ENCODE measurements around the gene ROCK2. TPM values are rescaled to one million over a fixed set of nuclear protein-coding genes. Genes with fewer than 3 reads are reported as not detected.
A peak's percentile ranks its signal among the peaks of the same experiment; 100 is the strongest.

Gene ROCK2
- total and polyA plus RNA-seq, 4 experiments from 2014 or later = 4.0 to 26.7 (median 21.6) TPM

DNA sequence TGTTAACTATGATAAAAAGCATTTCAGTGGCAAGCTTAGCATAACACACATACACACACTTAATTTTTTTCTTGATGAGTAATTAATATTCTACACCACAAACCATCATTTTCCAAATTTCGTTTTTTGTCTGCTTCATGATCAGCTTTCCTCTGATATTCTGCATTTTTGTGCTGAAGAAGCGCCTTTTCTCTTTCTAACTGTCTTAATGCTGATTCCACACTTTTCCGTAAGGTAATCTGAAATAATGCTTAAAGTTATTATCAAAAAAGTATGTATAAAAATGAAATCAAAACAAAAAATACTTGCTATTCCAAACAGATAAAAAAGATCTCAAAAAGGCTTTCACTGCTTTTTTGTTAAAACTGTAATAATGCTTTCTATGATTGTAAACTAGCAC is 129.0 kb downstream of the ROCK2 start:
- Mint-ChIP-seq H3K4me3 (no peak overlapping the region), H3K27me3 (no peaks in the 10 kb centered on the region), H3K27ac (no peak overlapping the region), H3K36me3 (peaks cover 55 to 60% of the 10 kb centered on the region in 2 donors), H3K9me3 (no peaks in the 10 kb centered on the region), H3K4me1 (no peaks in the 10 kb centered on the region)
- H3K27me3 ChIP-seq (ENCODE audit: insufficient read depth, low read length) = no peaks in the 10 kb centered on the region
- peaks cover 17% of the 10 kb centered on the region for H3K36me3 ChIP-seq (ENCODE audit: insufficient read depth, low read length)
- ChIA-PET POLR2A (ENCODE audit: partially characterized antibody) (no interaction called here), CTCF (ENCODE audit: partially characterized antibody) (interaction anchor here (1.4 kb wide), 1 partner anchor 10 kb away, joined by 4 read pairs; no protein-coding TSS in a partner anchor)
- H3K4me3 ChIP-seq (ENCODE audit: low read length in 2 of 2) = no peak overlapping the region
- no peak overlapping the region for H3K27ac ChIP-seq (ENCODE audit: low read depth, low read length)
- H3K9me3 ChIP-seq (ENCODE audit: control insufficient read depth in 1 of 2, low read length in 2 of 2) = no peaks in the 10 kb centered on the region
- intact Hi-C loops (cut with micrococcal nuclease) = no loop called here
- no peak for DNase-seq
- no peaks in the 10 kb centered on the region for H3K4me1 ChIP-seq (ENCODE audit: insufficient read depth, low read length)

DNA sequence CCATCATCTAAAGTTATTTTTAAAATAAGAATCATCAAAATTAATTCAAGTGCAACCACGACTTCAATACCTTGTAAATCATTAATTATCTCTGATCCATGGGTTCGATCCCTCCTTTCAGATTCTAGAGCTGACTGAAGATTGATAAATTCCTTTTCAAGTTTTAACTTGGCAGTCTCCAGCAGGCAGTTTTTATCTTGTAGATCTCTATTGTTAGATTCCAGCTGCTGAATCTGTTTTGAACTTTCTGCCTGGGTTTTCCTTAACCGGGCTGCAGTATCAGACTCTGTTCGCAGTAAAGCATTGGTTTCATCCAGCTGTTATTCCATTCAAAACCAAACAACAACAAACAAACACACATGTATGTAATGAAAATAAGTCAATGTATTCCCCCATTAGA is 129.7 kb downstream of the ROCK2 start:
- Mint-ChIP-seq H3K4me3 (no peak overlapping the region), H3K9me3 (no peaks in the 10 kb centered on the region), H3K27ac (no peak overlapping the region), H3K4me1 (no peaks in the 10 kb centered on the region), H3K36me3 (peaks cover 54 to 61% of the 10 kb centered on the region in 2 donors), H3K27me3 (no peaks in the 10 kb centered on the region)
- no peaks in the 10 kb centered on the region for H3K4me1 ChIP-seq (ENCODE audit: insufficient read depth, low read length)
- DNase-seq = no peak
- no peaks in the 10 kb centered on the region for H3K9me3 ChIP-seq (ENCODE audit: control insufficient read depth in 1 of 2, low read length in 2 of 2)
- H3K27me3 ChIP-seq (ENCODE audit: insufficient read depth, low read length) = no peaks in the 10 kb centered on the region
- H3K36me3 ChIP-seq (ENCODE audit: insufficient read depth, low read length) = peaks cover 17% of the 10 kb centered on the region
- no peak overlapping the region for H3K27ac ChIP-seq (ENCODE audit: low read depth, low read length)
- CTCF ChIA-PET (ENCODE audit: partially characterized antibody) = no interaction called here
- POLR2A ChIA-PET (ENCODE audit: partially characterized antibody) = no interaction called here
- intact Hi-C loops (cut with micrococcal nuclease) = no loop called here
- H3K4me3 ChIP-seq (ENCODE audit: low read length in 2 of 2) = no peak overlapping the region

DNA sequence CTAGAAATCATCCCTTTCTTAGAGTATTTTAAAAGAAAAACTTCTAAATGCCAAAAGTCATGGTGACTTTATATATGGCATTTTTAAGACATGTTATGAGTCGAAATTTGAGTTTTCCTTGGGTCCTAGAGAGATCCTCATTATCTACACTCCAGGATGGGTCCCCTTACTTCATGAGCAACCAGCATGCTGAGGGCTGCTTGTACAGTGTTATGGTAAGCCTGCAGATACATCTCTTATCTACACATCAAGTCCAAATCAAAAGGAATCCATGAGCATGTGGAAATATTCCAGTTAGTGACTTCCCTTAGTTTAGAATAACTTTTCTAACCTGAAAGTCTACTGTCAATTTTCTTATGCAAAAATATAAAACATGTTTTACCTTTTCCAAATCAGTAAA is 130.5 kb downstream of the ROCK2 start:
- Histone ChIP-seq H3K9me3 (ENCODE audit: control insufficient read depth in 1 of 2, low read length in 2 of 2) (no peaks in the 10 kb centered on the region), H3K27ac (ENCODE audit: low read depth, low read length) (no peak overlapping the region), H3K4me3 (ENCODE audit: low read length in 2 of 2) (no peak overlapping the region), H3K36me3 (ENCODE audit: insufficient read depth, low read length) (peaks cover 17% of the 10 kb centered on the region), H3K4me1 (ENCODE audit: insufficient read depth, low read length) (no peaks in the 10 kb centered on the region), H3K27me3 (ENCODE audit: insufficient read depth, low read length) (no peaks in the 10 kb centered on the region)
- Mint-ChIP-seq H3K36me3 (peaks cover 51 to 59% of the 10 kb centered on the region in 2 donors), H3K4me3 (no peak overlapping the region), H3K9me3 (no peaks in the 10 kb centered on the region), H3K27me3 (no peaks in the 10 kb centered on the region), H3K4me1 (no peaks in the 10 kb centered on the region), H3K27ac (no peak overlapping the region)
- intact Hi-C loops (cut with micrococcal nuclease) = no loop called here
- ChIA-PET POLR2A (ENCODE audit: partially characterized antibody) (no interaction called here), CTCF (ENCODE audit: partially characterized antibody) (no interaction called here)
- no peak for DNase-seq

DNA sequence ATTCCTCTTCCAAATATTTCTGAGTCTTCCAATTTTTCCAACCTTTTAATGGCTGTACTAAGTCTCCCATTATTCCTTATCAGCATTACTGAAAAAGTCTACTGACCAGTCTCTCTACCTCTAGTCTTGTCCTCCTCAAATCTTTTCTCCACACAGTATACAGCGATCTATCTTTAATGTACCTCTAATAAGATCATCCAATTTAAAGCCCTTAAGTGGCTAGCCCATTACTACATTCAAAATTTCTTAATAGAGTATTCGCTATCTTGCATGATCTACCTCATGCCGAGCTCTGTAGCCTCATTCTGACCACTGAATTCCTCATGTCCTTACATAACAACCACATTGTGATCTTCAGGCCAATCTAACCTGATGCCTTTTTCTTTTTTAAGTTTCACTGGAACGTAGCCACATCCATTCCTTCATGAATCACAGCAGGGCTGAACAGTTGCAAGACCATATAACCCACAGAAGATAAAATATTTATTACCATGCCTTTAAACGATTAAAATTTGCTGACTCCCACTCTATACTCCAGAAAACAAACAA is 131.3 kb downstream of the ROCK2 start:
- Histone ChIP-seq H3K9me3 (ENCODE audit: control insufficient read depth in 1 of 2, low read length in 2 of 2) (no peaks in the 10 kb centered on the region), H3K27ac (ENCODE audit: low read depth, low read length) (no peak overlapping the region), H3K4me3 (ENCODE audit: low read length in 2 of 2) (no peak overlapping the region), H3K4me1 (ENCODE audit: insufficient read depth, low read length) (no peaks in the 10 kb centered on the region), H3K36me3 (ENCODE audit: insufficient read depth, low read length) (peaks cover 17% of the 10 kb centered on the region), H3K27me3 (ENCODE audit: insufficient read depth, low read length) (no peaks in the 10 kb centered on the region)
- ChIA-PET CTCF (ENCODE audit: partially characterized antibody) (interaction anchor here (1.4 kb wide), 1 partner anchor 8 kb away, joined by 3 read pairs; no protein-coding TSS in a partner anchor), POLR2A (ENCODE audit: partially characterized antibody) (no interaction called here)
- DNase-seq = no peak
- Mint-ChIP-seq H3K9me3 (no peaks in the 10 kb centered on the region), H3K4me1 (no peaks in the 10 kb centered on the region), H3K27me3 (no peaks in the 10 kb centered on the region), H3K36me3 (peaks cover 48 to 58% of the 10 kb centered on the region in 2 donors), H3K4me3 (no peak overlapping the region), H3K27ac (no peak overlapping the region)
- intact Hi-C loops (cut with micrococcal nuclease) = no loop called here

DNA sequence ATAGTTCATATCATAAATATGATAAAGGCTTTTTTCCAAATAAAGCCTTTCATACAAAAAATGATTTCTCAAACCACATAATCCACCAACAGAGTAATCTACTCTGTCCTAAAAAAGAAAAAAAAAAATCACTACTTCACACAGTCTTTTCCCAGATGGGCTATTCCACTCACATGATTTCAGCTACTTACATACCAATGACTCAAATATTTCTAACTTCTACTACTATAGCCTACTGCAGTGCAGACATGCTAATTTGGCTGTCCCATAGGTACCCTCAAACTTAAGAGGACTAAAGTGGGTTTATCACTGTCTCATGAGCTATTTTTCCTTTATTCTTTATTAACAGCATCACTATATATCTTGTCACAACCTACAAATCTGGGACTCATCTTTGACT is 131.8 kb downstream of the ROCK2 start:
- Histone ChIP-seq H3K36me3 (ENCODE audit: insufficient read depth, low read length) (peaks cover 17% of the 10 kb centered on the region), H3K4me3 (ENCODE audit: low read length in 2 of 2) (no peak overlapping the region), H3K9me3 (ENCODE audit: control insufficient read depth in 1 of 2, low read length in 2 of 2) (no peaks in the 10 kb centered on the region), H3K27me3 (ENCODE audit: insufficient read depth, low read length) (no peaks in the 10 kb centered on the region), H3K27ac (ENCODE audit: low read depth, low read length) (no peak overlapping the region), H3K4me1 (ENCODE audit: insufficient read depth, low read length) (no peaks in the 10 kb centered on the region)
- peaks cover 47 to 59% of the 10 kb centered on the region in 2 donors for H3K36me3 Mint-ChIP-seq
- CTCF ChIA-PET (ENCODE audit: partially characterized antibody) = interaction anchor here (1.4 to 1.9 kb wide), 2 partner anchors 8 to 80 kb away, joined by 3 to 8 read pairs; a partner anchor contains a TSS
- no peak for DNase-seq
- H3K4me3 Mint-ChIP-seq = no peak overlapping the region
- no peak overlapping the region for H3K27ac Mint-ChIP-seq
- POLR2A ChIA-PET (ENCODE audit: partially characterized antibody) = no interaction called here
- no peaks in the 10 kb centered on the region for H3K9me3 Mint-ChIP-seq
- no peaks in the 10 kb centered on the region for H3K27me3 Mint-ChIP-seq
- no peaks in the 10 kb centered on the region for H3K4me1 Mint-ChIP-seq
- intact Hi-C loops (cut with micrococcal nuclease) = no loop called here

DNA sequence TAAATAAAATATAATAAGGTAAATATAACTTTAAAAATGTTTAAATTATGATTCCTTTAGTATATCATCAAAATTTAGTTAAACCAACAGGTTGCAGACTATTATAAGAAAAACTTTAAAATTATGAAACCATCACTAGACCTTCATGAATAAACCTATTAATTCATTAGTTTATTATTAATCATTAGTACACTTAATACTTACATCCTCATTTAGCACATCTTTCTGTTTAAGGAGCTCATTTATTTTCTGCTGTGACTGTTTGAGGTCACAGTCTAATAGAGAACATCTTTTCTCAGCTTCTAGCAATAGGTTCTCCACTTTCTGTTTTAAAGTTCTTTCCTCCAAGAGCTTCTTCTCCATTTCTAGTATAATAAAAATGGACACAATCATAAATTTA is 136.4 kb downstream of the ROCK2 start:
- no peaks in the 10 kb centered on the region for H3K9me3 Mint-ChIP-seq
- intact Hi-C loops (cut with micrococcal nuclease) = no loop called here
- no peaks in the 10 kb centered on the region for H3K27me3 Mint-ChIP-seq
- DNase-seq = no peak
- Histone ChIP-seq H3K27ac (ENCODE audit: low read depth, low read length) (no peak overlapping the region), H3K4me3 (ENCODE audit: low read length in 2 of 2) (no peak overlapping the region), H3K4me1 (ENCODE audit: insufficient read depth, low read length) (peaks cover 11% of the 10 kb centered on the region), H3K36me3 (ENCODE audit: insufficient read depth, low read length) (peaks cover 4% of the 10 kb centered on the region), H3K9me3 (ENCODE audit: control insufficient read depth in 1 of 2, low read length in 2 of 2) (no peaks in the 10 kb centered on the region), H3K27me3 (ENCODE audit: insufficient read depth, low read length) (no peaks in the 10 kb centered on the region)
- H3K4me3 Mint-ChIP-seq = no peak overlapping the region
- ChIA-PET CTCF (ENCODE audit: partially characterized antibody) (no interaction called here), POLR2A (ENCODE audit: partially characterized antibody) (no interaction called here)
- H3K36me3 Mint-ChIP-seq = peaks cover 21 to 43% of the 10 kb centered on the region in 2 donors
- H3K27ac Mint-ChIP-seq = no peak overlapping the region
- H3K4me1 Mint-ChIP-seq = peaks cover 8 to 15% (median 9%) of the 10 kb centered on the region in 4 donors

DNA sequence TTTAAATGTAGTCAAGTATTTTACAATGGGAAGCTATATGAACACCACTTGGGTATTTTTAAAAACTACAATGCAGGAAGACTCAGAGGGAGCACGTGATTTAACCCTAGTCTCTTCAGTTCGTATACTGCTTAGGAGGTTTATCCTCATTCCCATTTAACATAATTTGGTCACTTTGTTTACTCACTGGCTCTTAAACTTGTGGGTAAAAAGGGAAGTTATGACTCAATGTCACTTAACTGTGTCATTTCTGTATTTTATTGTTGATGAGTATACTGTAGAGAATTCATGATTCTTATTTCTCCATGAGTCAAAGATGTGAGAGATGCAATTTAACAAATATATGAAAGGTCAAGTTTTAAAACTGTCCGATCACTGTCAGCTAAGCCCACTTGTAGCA is 141.0 kb downstream of the ROCK2 start:
- Mint-ChIP-seq H3K9me3 (no peaks in the 10 kb centered on the region), H3K27ac (peak overlapping the region in 3 of 7 donors; percentile 1 to 72 (median 64)), H3K4me3 (no peak overlapping the region), H3K4me1 (peaks cover 8 to 15% (median 9%) of the 10 kb centered on the region in 4 donors), H3K27me3 (no peaks in the 10 kb centered on the region), H3K36me3 (peaks cover 28 to 45% of the 10 kb centered on the region in 2 donors)
- CTCF ChIA-PET (ENCODE audit: partially characterized antibody) = interaction anchor here (2.7 kb wide), 1 partner anchor 71 kb away, joined by 16 read pairs; a partner anchor contains a TSS
- Histone ChIP-seq H3K4me3 (ENCODE audit: low read length in 2 of 2) (no peak overlapping the region), H3K9me3 (ENCODE audit: control insufficient read depth in 1 of 2, low read length in 2 of 2) (no peaks in the 10 kb centered on the region), H3K36me3 (ENCODE audit: insufficient read depth, low read length) (peaks cover 7% of the 10 kb centered on the region), H3K27me3 (ENCODE audit: insufficient read depth, low read length) (no peaks in the 10 kb centered on the region), H3K4me1 (ENCODE audit: insufficient read depth, low read length) (peaks cover 11% of the 10 kb centered on the region), H3K27ac (ENCODE audit: low read depth, low read length) (no peak overlapping the region)
- POLR2A ChIA-PET (ENCODE audit: partially characterized antibody) = no interaction called here
- intact Hi-C loops (cut with micrococcal nuclease) = no loop called here
- DNase-seq = no peak

All from CD4-positive, alpha-beta memory T cell (primary cell).